KMS-11 (cell line): ENCODE data around the gene XCL2.

Source experiments
- H2AFZ ChIP-seq: fragments of 200-600 bp; sonication (generic); 2 replicates; pipeline ENCODE4 v1.6.1; 2016; ENCODE audit warnings: antibody characterized with exemption, mixed run types, low read depth
- H3K27ac ChIP-seq: fragments of 200-600 bp; sonication (generic); 2 replicates; pipeline ENCODE4 v1.6.1; 2016; ENCODE audit warnings: mild to moderate bottlenecking, mixed run types
- H3K27me3 ChIP-seq: fragments of 200-600 bp; sonication (generic); 2 replicates; pipeline ENCODE4 v1.6.1; 2017; ENCODE audit warnings: mild to moderate bottlenecking, low read depth, mixed run types, moderate library complexity; ENCODE audit not compliant: insufficient read depth
- H3K36me3 ChIP-seq: fragments of 200-600 bp; sonication (generic); 2 replicates; pipeline ENCODE4 v1.6.1; 2017; ENCODE audit warnings: mild to moderate bottlenecking, mixed run types; ENCODE audit not compliant: insufficient read depth
- H3K4me1 ChIP-seq: fragments of 200-600 bp; sonication (generic); 2 replicates; pipeline ENCODE4 v1.6.1; 2016; ENCODE audit warnings: mild to moderate bottlenecking, low read depth, mixed run types; ENCODE audit not compliant: poor library complexity, severe bottlenecking
- H3K4me2 ChIP-seq: fragments of 200-600 bp; sonication (generic); 2 replicates; pipeline ENCODE4 v1.7.0; 2016; ENCODE audit warnings: mild to moderate bottlenecking, mixed run types
- H3K4me3 ChIP-seq: fragments of 200-600 bp; sonication (generic); IDR thresholded peaks from 2 replicates; pipeline ENCODE4 v1.6.1; 2017; ENCODE audit warnings: low read depth, low read length, mixed read lengths; ENCODE audit not compliant: insufficient read depth
- H3K79me2 ChIP-seq: fragments of 200-600 bp; sonication (generic); 2 replicates; pipeline ENCODE4 v1.6.1; 2016; ENCODE audit warnings: low read depth, mixed run types; ENCODE audit not compliant: insufficient read depth
- H3K9ac ChIP-seq: fragments of 200-600 bp; sonication (generic); 2 replicates; pipeline ENCODE4 v1.6.1; 2016; ENCODE audit warnings: mild to moderate bottlenecking, mixed run types
- H4K20me1 ChIP-seq: fragments of 200-600 bp; sonication (generic); 2 replicates; pipeline ENCODE4 v1.6.1; 2016; ENCODE audit warnings: mild to moderate bottlenecking, mixed run types; ENCODE audit not compliant: insufficient read depth
- CTCF ChIP-seq: fragments of 200-600 bp; sonication (generic); conservative IDR thresholded peaks from 2 replicates; pipeline ENCODE4 v1.6.1; 2017; ENCODE audit warnings: low read depth, mild to moderate bottlenecking, antibody characterized with exemption, low read length, moderate library complexity, mixed read lengths

XCL2 gene

GRCh38 chr1:168497376-168497950, 46.3 kb downstream of the XCL2 start:
- TF ChIP-seq CTCF, result no peak
- no peaks in the 10 kb centered on the region for H3K36me3 ChIP-seq
- no peak overlapping the region for H3K9ac ChIP-seq
- H4K20me1 ChIP-seq, result no peaks in the 10 kb centered on the region
- no peaks in the 10 kb centered on the region for H3K79me2 ChIP-seq
- H3K27me3 ChIP-seq, result no peaks in the 10 kb centered on the region
- H3K4me1 ChIP-seq, result no peaks in the 10 kb centered on the region
- H3K27ac ChIP-seq, result no peak overlapping the region
- H2AFZ ChIP-seq, result no peak overlapping the region
- H3K4me3 ChIP-seq, result no peak overlapping the region
- no peak overlapping the region for H3K4me2 ChIP-seq

- Histone ChIP-seq H2AFZ (no peak overlapping the region), H3K4me3 (no peak overlapping the region), H4K20me1 (no peaks in the 10 kb centered on the region), H3K36me3 (no peaks in the 10 kb centered on the region), H3K4me1 (no peaks in the 10 kb centered on the region), H3K27me3 (no peaks in the 10 kb centered on the region), H3K79me2 (no peaks in the 10 kb centered on the region), H3K27ac (no peak overlapping the region), H3K9ac (no peak overlapping the region), H3K4me2 (no peak overlapping the region)
- TF ChIP-seq CTCF, result no peak
Measured at GRCh38 chr1:168491527-168492164, 52.2 kb downstream of the XCL2 start.
